Keratinocyte (primary cell): ENCODE results near the gene BBX.

ENCODE experiments used
- CTCF ChIP-seq, 3 experiments: IDR thresholded peaks in 1 of 3; conservative IDR thresholded peaks in 1 of 3; optimal IDR thresholded peaks in 1 of 3; 2 replicates in 2 of 3; 3 replicates in 1 of 3; pipeline versions ENCODE3 to v1.5.1; 2011; ENCODE audit warnings: low read length in 3 of 3, mild to moderate bottlenecking in 3 of 3, moderate library complexity in 2 of 3, control low read depth in 1 of 3, inconsistent platforms in 1 of 3; ENCODE audit not compliant: insufficient read depth in 2 of 3; ENCODE audit errors: extremely low read depth in 1 of 3
- EZH2 ChIP-seq: IDR thresholded peaks from one replicate; pipeline ENCODE4 v1.6.1; 2012; ENCODE audit warnings: inconsistent platforms, mild to moderate bottlenecking, low read length, moderate library complexity

DNA sequence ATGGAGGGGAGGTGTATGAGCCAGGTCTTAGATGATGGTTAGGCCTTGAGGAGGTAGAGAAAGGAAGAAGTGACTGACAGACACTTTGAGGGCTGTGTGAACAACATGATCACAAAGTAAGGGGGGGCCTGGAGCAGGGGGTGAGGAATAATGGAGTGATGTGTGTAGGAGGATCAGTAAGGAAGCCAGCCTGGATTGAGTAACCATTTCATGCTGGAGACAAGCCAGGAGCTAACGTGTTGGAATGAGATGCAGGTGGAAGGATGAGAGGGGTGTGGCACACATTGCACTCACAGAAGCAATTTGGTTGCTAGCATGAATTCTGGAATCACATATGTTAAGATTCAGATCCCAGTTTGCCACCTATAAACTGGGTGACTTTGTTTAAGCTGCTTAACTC is 65.5 kb downstream of the BBX start:
- TF ChIP-seq CTCF (optimal IDR thresholded peaks at IDR 0.05 in 1 of 3, IDR thresholded peaks at IDR 0.05 in 1 of 3, conservative IDR thresholded peaks at IDR 0.05 in 1 of 3; ENCODE audit: extremely low read depth in 1 of 3, insufficient read depth in 2 of 3, low read length in 3 of 3) (no peak), EZH2 (no peak)
